ENCODE measurements around the gene METRN.
"Not testable (repeated sequence)": the region's sequence is repeated elsewhere in the genome, so short reads cannot be mapped to it uniquely, and the experiment has no call there.

METRN gene

GRCh38 chr16:749010-749409 is 34.1 kb downstream of the METRN start:
- Histone ChIP-seq H3K9ac (ENCODE audit: low read length) (no peak overlapping the region), H3K4me1 (ENCODE audit: control insufficient read depth, insufficient read depth, low read length) (peaks cover 26% of the 10 kb centered on the region), H3K4me3 (ENCODE audit: low read length) (no peak overlapping the region), H3K27me3 (replicated peaks; ENCODE audit: control insufficient read depth, insufficient read depth, low read length) (peaks cover 24% of the 10 kb centered on the region), H3K9me3 (ENCODE audit: control insufficient read depth, low read length) (no peaks in the 10 kb centered on the region), H3K36me3 (ENCODE audit: control insufficient read depth, insufficient read depth, low read length, severe bottlenecking) (no peaks in the 10 kb centered on the region)
- DNase-seq (ENCODE audit: low read depth) = peak; percentile 96

- H3K36me3 ChIP-seq (ENCODE audit: control insufficient read depth, insufficient read depth, low read length, severe bottlenecking) = no peaks in the 10 kb centered on the region
- DNase-seq (ENCODE audit: low read depth) = no peak
Measured at GRCh38 chr16:750485-750884, 35.6 kb downstream of the METRN start.

GRCh38 chr16:751152-752006 is 36.5 kb downstream of the METRN start:
- Histone ChIP-seq H3K4me3 (ENCODE audit: low read length) (no peak overlapping the region), H3K9ac (ENCODE audit: low read length) (no peak overlapping the region), H3K9me3 (ENCODE audit: control insufficient read depth, low read length) (peaks cover 2% of the 10 kb centered on the region)

More at GRCh38 chr16:750485-750884, 35.6 kb downstream of the METRN start:
- H3K9ac ChIP-seq (ENCODE audit: low read length) = no peak overlapping the region
- H3K4me1 ChIP-seq (ENCODE audit: control insufficient read depth, insufficient read depth, low read length) = peaks cover 26% of the 10 kb centered on the region
- no peak overlapping the region for H3K4me3 ChIP-seq (ENCODE audit: low read length)
- H3K9me3 ChIP-seq (ENCODE audit: control insufficient read depth, low read length) = no peaks in the 10 kb centered on the region
- H3K27me3 ChIP-seq (replicated peaks; ENCODE audit: control insufficient read depth, insufficient read depth, low read length) = peaks cover 27% of the 10 kb centered on the region

GRCh38 chr16:752007-752312 is 37.0 kb downstream of the METRN start:
- H3K27me3 ChIP-seq (replicated peaks; ENCODE audit: control insufficient read depth, insufficient read depth, low read length) = peaks cover 32% of the 10 kb centered on the region
- DNase-seq (ENCODE audit: low read depth) = no peak

More at GRCh38 chr16:751152-752006, 36.5 kb downstream of the METRN start:
- Histone ChIP-seq H3K27me3 (replicated peaks; ENCODE audit: control insufficient read depth, insufficient read depth, low read length) (peaks cover 32% of the 10 kb centered on the region), H3K36me3 (ENCODE audit: control insufficient read depth, insufficient read depth, low read length, severe bottlenecking) (no peaks in the 10 kb centered on the region), H3K4me1 (ENCODE audit: control insufficient read depth, insufficient read depth, low read length) (peaks cover 26% of the 10 kb centered on the region)
- no peak for DNase-seq (ENCODE audit: low read depth)

GRCh38 chr16:754121-754607 is 39.2 kb downstream of the METRN start:
- DNase-seq (ENCODE audit: low read depth); H3K9me3 ChIP-seq (ENCODE audit: control insufficient read depth, low read length); H3K36me3 ChIP-seq (ENCODE audit: control insufficient read depth, insufficient read depth, low read length, severe bottlenecking); H3K4me3 ChIP-seq (ENCODE audit: low read length); H3K9ac ChIP-seq (ENCODE audit: low read length): not testable (repeated sequence)
- Histone ChIP-seq H3K27me3 (replicated peaks; ENCODE audit: control insufficient read depth, insufficient read depth, low read length) (peaks cover 32% of the 10 kb centered on the region), H3K4me1 (ENCODE audit: control insufficient read depth, insufficient read depth, low read length) (peaks cover 21% of the 10 kb centered on the region)

More at GRCh38 chr16:752007-752312, 37.0 kb downstream of the METRN start:
- Histone ChIP-seq H3K4me1 (ENCODE audit: control insufficient read depth, insufficient read depth, low read length) (peaks cover 26% of the 10 kb centered on the region), H3K4me3 (ENCODE audit: low read length) (no peak overlapping the region), H3K9ac (ENCODE audit: low read length) (peak overlapping the region; percentile 1), H3K9me3 (ENCODE audit: control insufficient read depth, low read length) (peaks cover 6% of the 10 kb centered on the region), H3K36me3 (ENCODE audit: control insufficient read depth, insufficient read depth, low read length, severe bottlenecking) (no peaks in the 10 kb centered on the region)

GRCh38 chr16:754656-755055 is 39.7 kb downstream of the METRN start:
- H3K9me3 ChIP-seq (ENCODE audit: control insufficient read depth, low read length) = peaks cover 6% of the 10 kb centered on the region
- H3K36me3 ChIP-seq (ENCODE audit: control insufficient read depth, insufficient read depth, low read length, severe bottlenecking) = no peaks in the 10 kb centered on the region
- no peak overlapping the region for H3K4me3 ChIP-seq (ENCODE audit: low read length)
- H3K9ac ChIP-seq (ENCODE audit: low read length) = no peak overlapping the region
- DNase-seq (ENCODE audit: low read depth) = no peak
- peaks cover 34% of the 10 kb centered on the region for H3K27me3 ChIP-seq (replicated peaks; ENCODE audit: control insufficient read depth, insufficient read depth, low read length)
- H3K4me1 ChIP-seq (ENCODE audit: control insufficient read depth, insufficient read depth, low read length) = peaks cover 19% of the 10 kb centered on the region

- Histone ChIP-seq H3K9me3 (ENCODE audit: control insufficient read depth, low read length) (peaks cover 6% of the 10 kb centered on the region), H3K36me3 (ENCODE audit: control insufficient read depth, insufficient read depth, low read length, severe bottlenecking) (no peaks in the 10 kb centered on the region), H3K9ac (ENCODE audit: low read length) (no peak overlapping the region)
Measured at GRCh38 chr16:756428-756827, 41.5 kb downstream of the METRN start.

GRCh38 chr16:759110-759910 is 44.4 kb downstream of the METRN start:
- no peaks in the 10 kb centered on the region for H3K36me3 ChIP-seq (ENCODE audit: control insufficient read depth, insufficient read depth, low read length, severe bottlenecking)
- no peak overlapping the region for H3K9ac ChIP-seq (ENCODE audit: low read length)
- DNase-seq (ENCODE audit: low read depth) = no peak
- H3K9me3 ChIP-seq (ENCODE audit: control insufficient read depth, low read length) = peaks cover 6% of the 10 kb centered on the region
- H3K4me3 ChIP-seq (ENCODE audit: low read length) = no peak overlapping the region
- no peaks in the 10 kb centered on the region for H3K4me1 ChIP-seq (ENCODE audit: control insufficient read depth, insufficient read depth, low read length)
- peaks cover 33% of the 10 kb centered on the region for H3K27me3 ChIP-seq (replicated peaks; ENCODE audit: control insufficient read depth, insufficient read depth, low read length)

More at GRCh38 chr16:756428-756827, 41.5 kb downstream of the METRN start:
- Histone ChIP-seq H3K4me3 (ENCODE audit: low read length) (no peak overlapping the region), H3K27me3 (replicated peaks; ENCODE audit: control insufficient read depth, insufficient read depth, low read length) (peaks cover 33% of the 10 kb centered on the region), H3K4me1 (ENCODE audit: control insufficient read depth, insufficient read depth, low read length) (peaks cover 7% of the 10 kb centered on the region)
- DNase-seq (ENCODE audit: low read depth) = no peak

GRCh38 chr16:760065-760464 is 45.1 kb downstream of the METRN start:
- H3K4me1 ChIP-seq (ENCODE audit: control insufficient read depth, insufficient read depth, low read length) = no peaks in the 10 kb centered on the region
- H3K27me3 ChIP-seq (replicated peaks; ENCODE audit: control insufficient read depth, insufficient read depth, low read length) = peaks cover 28% of the 10 kb centered on the region
- H3K9ac ChIP-seq (ENCODE audit: low read length) = no peak overlapping the region
- H3K4me3 ChIP-seq (ENCODE audit: low read length) = no peak overlapping the region
- no peaks in the 10 kb centered on the region for H3K36me3 ChIP-seq (ENCODE audit: control insufficient read depth, insufficient read depth, low read length, severe bottlenecking)
- peaks cover 6% of the 10 kb centered on the region for H3K9me3 ChIP-seq (ENCODE audit: control insufficient read depth, low read length)
- DNase-seq (ENCODE audit: low read depth) = no peak

- Histone ChIP-seq H3K9me3 (ENCODE audit: control insufficient read depth, low read length) (peaks cover 6% of the 10 kb centered on the region), H3K9ac (ENCODE audit: low read length) (no peak within 1 kb of the TSS), H3K27me3 (replicated peaks; ENCODE audit: control insufficient read depth, insufficient read depth, low read length) (peaks cover 25% of the 10 kb centered on the region), H3K36me3 (ENCODE audit: control insufficient read depth, insufficient read depth, low read length, severe bottlenecking) (no peaks in the 10 kb centered on the region), H3K4me3 (ENCODE audit: low read length) (no peak within 1 kb of the TSS), H3K4me1 (ENCODE audit: control insufficient read depth, insufficient read depth, low read length) (no peaks in the 10 kb centered on the region)
- no peak for DNase-seq (ENCODE audit: low read depth)
Measured at GRCh38 chr16:760545-761343, 45.8 kb downstream of the METRN start, which contains the start of gene MSLN. MSLN (plus strand) TSS chr16:760734; CDS start chr16:762681, 1,947 bp downstream.
